K562 (cell line): ENCODE results near the gene FOXL3. TPM values are rescaled to one million over a fixed set of nuclear protein-coding genes. Genes with fewer than 3 reads are reported as not detected.

Experiments
- CBFA2T3 ChIP-seq: fragments of 450-650 bp; IDR thresholded peaks from 2 replicates; pipeline ENCODE4 v1.6.1; 2017
- HNRNPUL1 ChIP-seq: fragments of 200-400 bp; formaldehyde crosslinking; IDR thresholded peaks from 2 replicates; pipeline ENCODE4 v1.6.1; 2017; ENCODE audit warnings: low read length
- PTRF ChIP-seq: fragments of 450-650 bp; IDR thresholded peaks from 2 replicates; pipeline ENCODE4 v1.6.1; 2016; ENCODE audit warnings: mild to moderate bottlenecking, missing genetic modification characterization, missing compliant biosample characterization
- ZFP30 ChIP-seq: fragments of 250-450 bp; sonication (Bioruptor Pico); IDR thresholded peaks from 2 replicates; pipeline ENCODE4 v1.8.0; 2022; ENCODE audit warnings: moderate library complexity, mild to moderate bottlenecking, inconsistent platforms, borderline replicate concordance
- polyA plus RNA-seq, 8 experiments: library from polyadenylated mRNA; depleted of rRNA in 4 of 8; stranded (reverse) in 5 of 8; unstranded in 3 of 8; fragments of >200 nt; fragmentation: Nextera tagmentation in 2 of 8; fragmentation: Illumina TruSeq in 1 of 8; extraction: Ambion mirVana in 2 of 8; extraction: Trizol in 1 of 8; gene quantifications; 2 replicates each; pipeline versions ENCODE4 v1.2.1 to v1.2.3, GENCODE V29; 2011 to 2014; ENCODE audit warnings: inconsistent platforms in 1 of 8, missing spikeins in 1 of 8
- total RNA-seq, 7 experiments: library from RNA; depleted of rRNA in 6 of 7; stranded (reverse); fragments of >200 nt in 6 of 7; fragmentation: Illumina TruSeq in 2 of 7; extraction: Trizol in 2 of 7; gene quantifications; 2 replicates each; pipeline versions ENCODE4 v1.2.1 to v1.2.3, GENCODE V29; 2011 to 2021; ENCODE audit warnings: low replicate concordance in 1 of 7
- TF ChIP-seq, protein P1 (sequence below), 2 experiments: fragments of 450-650 bp in 1 of 2; sonication (generic) in 1 of 2; formaldehyde crosslinking in 1 of 2; IDR thresholded peaks; 2 replicates each; pipeline versions ENCODE4 v1.7.1 to v1.9.0; 2016 to 2022; ENCODE audit warnings: inconsistent platforms in 1 of 2, mild to moderate bottlenecking in 1 of 2, missing genetic modification reagents in 1 of 2
- TF ChIP-seq, protein P2 (sequence below): fragments of 450-650 bp; IDR thresholded peaks from 2 replicates; pipeline ENCODE4 v1.6.1; 2017; ENCODE audit warnings: antibody characterized with exemption, mild to moderate bottlenecking
- TF ChIP-seq, protein P3 (sequence below), 2 experiments: IDR thresholded peaks in 1 of 2; conservative IDR thresholded peaks in 1 of 2; 2 replicates each; pipeline ENCODE4 v1.6.1; 2016; ENCODE audit warnings: low read depth in 2 of 2, mild to moderate bottlenecking in 1 of 2, missing compliant biosample characterization in 1 of 2, missing genetic modification characterization in 1 of 2, moderate library complexity in 1 of 2
- TF ChIP-seq, protein P4 (sequence below): fragments of 450-650 bp; IDR thresholded peaks from one replicate; pipeline ENCODE4 v1.6.1; 2018; ENCODE audit warnings: mild to moderate bottlenecking, moderate library complexity; ENCODE audit not compliant: partially characterized antibody

Gene FOXL3
- total and polyA plus RNA-seq, 9 of the 15 experiments (the other 6 are each of a cell fraction or from before 2014, with no cell fraction given), result not detected

DNA sequence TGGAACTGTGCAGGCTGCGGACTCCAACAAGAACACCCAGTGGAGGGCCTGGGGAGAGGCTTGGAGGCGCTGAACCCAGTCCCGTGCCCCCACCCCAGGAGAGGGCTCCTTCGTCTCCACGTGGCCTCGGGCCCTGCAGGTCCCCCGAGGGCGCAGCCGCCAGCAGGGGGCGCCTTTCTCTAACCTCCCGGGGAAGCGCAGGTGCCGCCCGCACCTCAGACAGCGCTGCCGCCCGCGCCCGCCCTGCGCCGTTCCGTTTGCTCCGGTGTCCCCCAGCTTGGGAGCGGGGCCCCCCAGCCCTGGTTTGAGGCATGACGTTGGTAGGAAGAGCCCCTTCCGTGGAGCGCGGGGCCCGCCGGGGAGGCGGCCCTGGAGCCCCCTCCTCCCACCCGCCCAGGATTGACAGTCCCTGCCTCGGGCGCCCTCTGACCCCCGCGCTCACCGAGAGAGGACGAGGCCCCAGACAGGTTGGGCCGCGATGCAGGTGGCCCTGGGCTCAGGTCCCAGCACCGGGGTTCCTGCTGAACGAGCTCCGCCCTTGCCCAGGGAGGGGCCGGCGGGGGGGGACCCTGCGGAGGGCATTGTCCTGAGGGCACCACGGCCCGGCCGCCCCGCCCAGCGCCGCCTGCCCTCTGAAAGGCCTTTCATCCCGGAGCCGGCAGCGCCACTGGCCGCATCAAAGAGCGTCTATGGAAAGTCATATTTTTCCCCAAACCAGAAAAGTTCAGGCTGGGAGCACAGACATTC, 42.8 kb downstream of the FOXL3 start (continued):
- TF ChIP-seq, protein P1, sequence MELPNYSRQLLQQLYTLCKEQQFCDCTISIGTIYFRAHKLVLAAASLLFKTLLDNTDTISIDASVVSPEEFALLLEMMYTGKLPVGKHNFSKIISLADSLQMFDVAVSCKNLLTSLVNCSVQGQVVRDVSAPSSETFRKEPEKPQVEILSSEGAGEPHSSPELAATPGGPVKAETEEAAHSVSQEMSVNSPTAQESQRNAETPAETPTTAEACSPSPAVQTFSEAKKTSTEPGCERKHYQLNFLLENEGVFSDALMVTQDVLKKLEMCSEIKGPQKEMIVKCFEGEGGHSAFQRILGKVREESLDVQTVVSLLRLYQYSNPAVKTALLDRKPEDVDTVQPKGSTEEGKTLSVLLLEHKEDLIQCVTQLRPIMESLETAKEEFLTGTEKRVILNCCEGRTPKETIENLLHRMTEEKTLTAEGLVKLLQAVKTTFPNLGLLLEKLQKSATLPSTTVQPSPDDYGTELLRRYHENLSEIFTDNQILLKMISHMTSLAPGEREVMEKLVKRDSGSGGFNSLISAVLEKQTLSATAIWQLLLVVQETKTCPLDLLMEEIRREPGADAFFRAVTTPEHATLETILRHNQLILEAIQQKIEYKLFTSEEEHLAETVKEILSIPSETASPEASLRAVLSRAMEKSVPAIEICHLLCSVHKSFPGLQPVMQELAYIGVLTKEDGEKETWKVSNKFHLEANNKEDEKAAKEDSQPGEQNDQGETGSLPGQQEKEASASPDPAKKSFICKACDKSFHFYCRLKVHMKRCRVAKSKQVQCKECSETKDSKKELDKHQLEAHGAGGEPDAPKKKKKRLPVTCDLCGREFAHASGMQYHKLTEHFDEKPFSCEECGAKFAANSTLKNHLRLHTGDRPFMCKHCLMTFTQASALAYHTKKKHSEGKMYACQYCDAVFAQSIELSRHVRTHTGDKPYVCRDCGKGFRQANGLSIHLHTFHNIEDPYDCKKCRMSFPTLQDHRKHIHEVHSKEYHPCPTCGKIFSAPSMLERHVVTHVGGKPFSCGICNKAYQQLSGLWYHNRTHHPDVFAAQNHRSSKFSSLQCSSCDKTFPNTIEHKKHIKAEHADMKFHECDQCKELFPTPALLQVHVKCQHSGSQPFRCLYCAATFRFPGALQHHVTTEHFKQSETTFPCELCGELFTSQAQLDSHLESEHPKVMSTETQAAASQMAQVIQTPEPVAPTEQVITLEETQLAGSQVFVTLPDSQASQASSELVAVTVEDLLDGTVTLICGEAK (IDR thresholded peaks at IDR 0.05), result no peak
- TF ChIP-seq, protein P1 (CRISPR knock-in tag; IDR thresholded peaks at IDR 0.05), result no peak
- TF ChIP-seq, protein P2, sequence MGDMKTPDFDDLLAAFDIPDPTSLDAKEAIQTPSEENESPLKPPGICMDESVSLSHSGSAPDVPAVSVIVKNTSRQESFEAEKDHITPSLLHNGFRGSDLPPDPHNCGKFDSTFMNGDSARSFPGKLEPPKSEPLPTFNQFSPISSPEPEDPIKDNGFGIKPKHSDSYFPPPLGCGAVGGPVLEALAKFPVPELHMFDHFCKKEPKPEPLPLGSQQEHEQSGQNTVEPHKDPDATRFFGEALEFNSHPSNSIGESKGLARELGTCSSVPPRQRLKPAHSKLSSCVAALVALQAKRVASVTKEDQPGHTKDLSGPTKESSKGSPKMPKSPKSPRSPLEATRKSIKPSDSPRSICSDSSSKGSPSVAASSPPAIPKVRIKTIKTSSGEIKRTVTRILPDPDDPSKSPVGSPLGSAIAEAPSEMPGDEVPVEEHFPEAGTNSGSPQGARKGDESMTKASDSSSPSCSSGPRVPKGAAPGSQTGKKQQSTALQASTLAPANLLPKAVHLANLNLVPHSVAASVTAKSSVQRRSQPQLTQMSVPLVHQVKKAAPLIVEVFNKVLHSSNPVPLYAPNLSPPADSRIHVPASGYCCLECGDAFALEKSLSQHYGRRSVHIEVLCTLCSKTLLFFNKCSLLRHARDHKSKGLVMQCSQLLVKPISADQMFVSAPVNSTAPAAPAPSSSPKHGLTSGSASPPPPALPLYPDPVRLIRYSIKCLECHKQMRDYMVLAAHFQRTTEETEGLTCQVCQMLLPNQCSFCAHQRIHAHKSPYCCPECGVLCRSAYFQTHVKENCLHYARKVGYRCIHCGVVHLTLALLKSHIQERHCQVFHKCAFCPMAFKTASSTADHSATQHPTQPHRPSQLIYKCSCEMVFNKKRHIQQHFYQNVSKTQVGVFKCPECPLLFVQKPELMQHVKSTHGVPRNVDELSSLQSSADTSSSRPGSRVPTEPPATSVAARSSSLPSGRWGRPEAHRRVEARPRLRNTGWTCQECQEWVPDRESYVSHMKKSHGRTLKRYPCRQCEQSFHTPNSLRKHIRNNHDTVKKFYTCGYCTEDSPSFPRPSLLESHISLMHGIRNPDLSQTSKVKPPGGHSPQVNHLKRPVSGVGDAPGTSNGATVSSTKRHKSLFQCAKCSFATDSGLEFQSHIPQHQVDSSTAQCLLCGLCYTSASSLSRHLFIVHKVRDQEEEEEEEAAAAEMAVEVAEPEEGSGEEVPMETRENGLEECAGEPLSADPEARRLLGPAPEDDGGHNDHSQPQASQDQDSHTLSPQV, result no peak
- TF ChIP-seq, protein P3, sequence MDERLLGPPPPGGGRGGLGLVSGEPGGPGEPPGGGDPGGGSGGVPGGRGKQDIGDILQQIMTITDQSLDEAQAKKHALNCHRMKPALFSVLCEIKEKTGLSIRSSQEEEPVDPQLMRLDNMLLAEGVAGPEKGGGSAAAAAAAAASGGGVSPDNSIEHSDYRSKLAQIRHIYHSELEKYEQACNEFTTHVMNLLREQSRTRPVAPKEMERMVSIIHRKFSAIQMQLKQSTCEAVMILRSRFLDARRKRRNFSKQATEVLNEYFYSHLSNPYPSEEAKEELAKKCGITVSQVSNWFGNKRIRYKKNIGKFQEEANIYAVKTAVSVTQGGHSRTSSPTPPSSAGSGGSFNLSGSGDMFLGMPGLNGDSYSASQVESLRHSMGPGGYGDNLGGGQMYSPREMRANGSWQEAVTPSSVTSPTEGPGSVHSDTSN (CRISPR knock-in tag; IDR thresholded peaks at IDR 0.05; ENCODE audit: low read depth), result no peak
- TF ChIP-seq, protein P3 (tag; conservative IDR thresholded peaks at IDR 0.05; ENCODE audit: low read depth), result no peak
- TF ChIP-seq, protein P4, sequence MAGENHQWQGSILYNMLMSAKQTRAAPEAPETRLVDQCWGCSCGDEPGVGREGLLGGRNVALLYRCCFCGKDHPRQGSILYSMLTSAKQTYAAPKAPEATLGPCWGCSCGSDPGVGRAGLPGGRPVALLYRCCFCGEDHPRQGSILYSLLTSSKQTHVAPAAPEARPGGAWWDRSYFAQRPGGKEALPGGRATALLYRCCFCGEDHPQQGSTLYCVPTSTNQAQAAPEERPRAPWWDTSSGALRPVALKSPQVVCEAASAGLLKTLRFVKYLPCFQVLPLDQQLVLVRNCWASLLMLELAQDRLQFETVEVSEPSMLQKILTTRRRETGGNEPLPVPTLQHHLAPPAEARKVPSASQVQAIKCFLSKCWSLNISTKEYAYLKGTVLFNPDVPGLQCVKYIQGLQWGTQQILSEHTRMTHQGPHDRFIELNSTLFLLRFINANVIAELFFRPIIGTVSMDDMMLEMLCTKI, result no peak
- TF ChIP-seq ZFP30 (CRISPR knock-in tag), result no peak
- no peak for TF ChIP-seq HNRNPUL1
- no peak for TF ChIP-seq PTRF
- no peak for TF ChIP-seq CBFA2T3
